ENCODE measurements around the gene PRUNE1.

The PRUNE1 gene

GRCh38 chr1:151007853-151008243 lies 401 bp upstream of the PRUNE1 start:
- no peak for DNase-seq

DNA sequence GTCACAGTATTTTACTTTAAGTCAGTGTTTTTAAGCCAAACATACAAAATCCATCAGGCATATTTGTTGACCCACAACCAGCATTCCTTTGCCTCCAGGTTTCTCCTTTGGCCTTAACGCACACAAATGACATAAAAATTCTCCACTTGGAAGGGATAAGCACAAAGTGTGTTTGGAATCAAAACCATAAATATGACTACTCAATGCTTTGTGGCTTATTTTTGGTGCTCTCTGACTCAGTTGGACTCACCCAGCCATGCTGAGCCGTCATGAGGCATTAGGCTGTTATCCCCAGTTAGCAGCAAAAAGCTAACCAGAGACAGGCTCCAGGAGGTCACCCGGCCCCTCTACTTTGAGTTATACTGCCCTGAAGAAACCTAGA lies 948 bp downstream of the PRUNE1 start:
- DNase-seq = no peak

- DNase-seq = no peak
Observed at GRCh38 chr1:151009674-151010345, 1.6 kb downstream of the PRUNE1 start.

GRCh38 chr1:151010346-151010726 lies 2.1 kb downstream of the PRUNE1 start:
- DNase-seq = no peak

GRCh38 chr1:151011154-151011850 lies 3.1 kb downstream of the PRUNE1 start:
- DNase-seq = no peak

- DNase-seq = no peak
Observed at GRCh38 chr1:151012684-151013471, 4.6 kb downstream of the PRUNE1 start.

DNA sequence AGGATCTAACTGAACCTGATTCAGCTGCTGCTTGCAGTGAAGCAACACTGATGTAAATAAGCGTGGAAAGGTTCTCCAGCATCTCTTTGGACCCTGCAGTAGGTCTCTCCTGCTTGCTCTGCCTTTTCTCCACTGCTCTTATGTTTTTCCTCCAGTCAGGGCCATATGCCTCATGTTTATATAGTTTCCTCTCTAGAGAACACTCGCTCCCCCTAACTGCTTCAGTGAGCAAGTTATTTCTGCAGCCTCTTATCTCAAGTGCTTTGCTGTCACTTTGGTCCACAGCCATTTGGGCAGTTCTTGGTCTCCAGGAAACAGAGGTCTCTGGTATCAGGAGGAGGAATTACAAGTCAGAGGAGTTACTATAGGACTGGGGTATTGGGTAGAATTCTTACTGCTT lies 5.3 kb downstream of the PRUNE1 start:
- peak in 2 of 3 experiments; percentile 36 to 92 for DNase-seq

- DNase-seq = peak; percentile 38 to 81 (median 73)
Observed at GRCh38 chr1:151024540-151025146, 16.4 kb downstream of the PRUNE1 start.

- DNase-seq = no peak
Observed at GRCh38 chr1:151026460-151026859, 18.2 kb downstream of the PRUNE1 start.

GRCh38 chr1:151032164-151032563 lies 23.9 kb downstream of the PRUNE1 start:
- no peak for DNase-seq

DNA sequence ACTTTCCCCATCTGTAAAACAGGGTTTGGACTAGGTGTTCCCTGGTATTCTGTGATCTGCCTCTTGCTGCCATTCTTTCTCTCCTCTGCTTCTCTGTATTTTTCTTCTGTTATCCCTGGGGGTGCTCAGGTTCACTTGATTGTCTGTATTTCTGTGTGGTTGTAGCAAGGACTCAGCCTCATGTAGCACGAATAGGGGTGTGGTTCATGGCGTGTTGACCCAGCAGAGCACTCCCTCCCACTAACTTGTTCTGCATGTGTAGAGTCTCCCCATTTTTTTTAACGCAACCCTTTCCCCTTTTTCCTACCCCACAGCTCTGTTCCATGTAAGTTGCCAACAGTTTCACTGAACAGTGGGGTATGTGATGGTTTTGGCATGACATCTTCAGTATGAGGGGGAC lies 26.9 kb downstream of the PRUNE1 start:
- DNase-seq = no peak

DNA sequence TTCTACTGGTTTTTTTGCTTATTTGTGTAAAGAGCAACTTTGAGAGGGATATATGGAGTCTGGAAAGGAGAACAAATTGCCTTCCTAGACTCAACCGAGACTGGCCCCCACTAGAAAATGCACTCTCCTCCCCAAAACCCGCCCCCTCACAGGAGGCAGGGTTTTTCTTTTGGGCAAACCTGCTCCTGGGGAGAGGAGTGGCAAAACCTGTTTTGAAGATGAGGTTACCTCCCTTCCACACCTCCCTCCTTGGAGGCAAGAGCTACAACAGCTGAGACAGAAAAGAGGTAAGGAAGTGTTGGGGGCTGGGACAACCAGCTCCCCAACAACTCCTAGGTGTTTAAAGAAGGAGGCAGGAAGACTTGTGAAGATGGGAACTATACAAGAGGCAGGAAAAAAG lies 28.1 kb downstream of the PRUNE1 start, which contains the start of gene BNIPL:
Gene BNIPL, plus strand, starts transcription at position 231 of the 400 bp plus-strand sequence. Its CDS starts 140 bp downstream, at position 371.
- no peak for DNase-seq

DNA sequence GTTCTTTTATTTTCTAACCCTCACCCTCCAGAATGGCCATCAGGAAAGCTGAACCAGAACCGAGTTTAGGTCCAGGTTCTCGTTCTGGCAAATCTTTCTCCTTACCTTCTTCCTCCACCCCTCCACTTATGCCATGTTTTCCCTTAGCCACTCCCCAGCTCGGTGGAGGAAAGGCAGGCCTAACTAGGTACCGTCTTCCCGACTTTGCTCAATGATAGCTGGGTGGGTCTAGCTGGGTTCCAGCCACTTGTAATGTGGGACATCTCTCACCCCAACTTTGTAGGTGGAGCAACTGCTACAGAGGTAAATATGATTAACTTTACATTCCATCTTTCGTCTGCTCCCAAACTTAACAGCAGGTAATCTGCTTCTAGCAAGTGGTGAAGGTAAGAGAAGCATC lies 28.8 kb downstream of the PRUNE1 start:
- DNase-seq = no peak

- DNase-seq = no peak
Observed at GRCh38 chr1:151039521-151039920, 31.3 kb downstream of the PRUNE1 start.

DNA sequence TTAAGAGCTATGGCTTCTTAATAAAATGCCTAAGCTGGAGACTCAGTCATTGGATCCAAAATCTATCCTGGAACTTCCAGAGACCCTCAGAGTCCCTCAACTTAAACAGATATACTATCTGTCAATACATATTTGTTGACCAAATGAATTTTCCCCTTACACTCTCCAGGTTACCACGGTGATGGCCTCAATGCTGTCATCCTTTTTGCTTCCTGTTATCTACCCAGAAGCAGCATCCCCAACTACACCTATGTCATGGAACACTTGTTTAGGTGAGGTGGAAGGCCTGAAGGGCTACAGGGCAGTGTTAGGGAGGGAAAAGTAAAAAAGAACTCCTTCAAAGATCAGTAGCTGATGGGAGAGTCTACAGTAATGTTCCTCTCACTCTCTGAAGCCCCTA lies 34.9 kb downstream of the PRUNE1 start:
- no peak for DNase-seq

GRCh38 chr1:151047591-151047924 lies 39.3 kb downstream of the PRUNE1 start, which contains the start of gene C1orf56:
C1orf56 (plus strand) TSS chr1:151047751; CDS start chr1:151047848, 97 bp downstream.
- peak; percentile 83 to 87 (median 85) for DNase-seq

GRCh38 chr1:151047925-151048644 lies 39.8 kb downstream of the PRUNE1 start:
- DNase-seq = peak; percentile 74 to 83 (median 79)

DNA sequence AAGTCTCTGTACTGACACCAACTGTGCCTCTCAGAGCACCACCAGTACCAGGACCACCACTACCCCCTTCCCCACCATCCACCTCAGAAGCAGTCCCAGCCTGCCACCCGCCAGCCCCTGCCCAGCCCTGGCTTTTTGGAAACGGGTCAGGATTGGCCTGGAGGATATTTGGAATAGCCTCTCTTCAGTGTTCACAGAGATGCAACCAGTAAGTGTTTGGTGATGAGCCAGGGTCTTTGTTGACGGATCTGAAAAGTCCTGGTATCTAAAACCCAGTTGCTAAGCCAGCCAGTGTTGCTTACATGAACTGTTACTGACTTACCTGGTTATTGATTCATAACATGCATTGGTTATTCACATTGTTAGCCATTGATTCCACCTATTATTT lies 40.4 kb downstream of the PRUNE1 start:
- no peak for DNase-seq

DNA sequence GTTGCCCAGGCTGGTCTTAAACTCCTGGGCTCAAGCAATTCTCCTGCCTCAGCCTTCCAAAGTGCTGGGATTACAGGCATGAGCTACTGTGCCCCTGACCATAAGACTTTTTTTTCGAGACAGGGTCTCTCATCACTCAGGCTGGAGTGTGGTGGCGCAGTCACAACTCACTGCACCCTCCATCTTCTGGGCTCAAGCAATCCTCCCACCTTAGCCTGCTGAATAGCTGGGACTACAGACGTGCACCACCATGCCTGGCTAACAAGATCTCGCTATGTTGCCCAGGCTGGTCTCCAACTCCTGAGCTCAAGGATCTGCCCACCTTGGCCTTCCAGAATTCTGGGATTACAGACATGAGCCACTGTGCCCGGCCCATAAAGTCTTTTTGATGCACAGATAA lies 41.2 kb downstream of the PRUNE1 start:
- DNase-seq = no peak

GRCh38 chr1:151050051-151050688 lies 41.9 kb downstream of the PRUNE1 start:
- no peak for DNase-seq

DNA sequence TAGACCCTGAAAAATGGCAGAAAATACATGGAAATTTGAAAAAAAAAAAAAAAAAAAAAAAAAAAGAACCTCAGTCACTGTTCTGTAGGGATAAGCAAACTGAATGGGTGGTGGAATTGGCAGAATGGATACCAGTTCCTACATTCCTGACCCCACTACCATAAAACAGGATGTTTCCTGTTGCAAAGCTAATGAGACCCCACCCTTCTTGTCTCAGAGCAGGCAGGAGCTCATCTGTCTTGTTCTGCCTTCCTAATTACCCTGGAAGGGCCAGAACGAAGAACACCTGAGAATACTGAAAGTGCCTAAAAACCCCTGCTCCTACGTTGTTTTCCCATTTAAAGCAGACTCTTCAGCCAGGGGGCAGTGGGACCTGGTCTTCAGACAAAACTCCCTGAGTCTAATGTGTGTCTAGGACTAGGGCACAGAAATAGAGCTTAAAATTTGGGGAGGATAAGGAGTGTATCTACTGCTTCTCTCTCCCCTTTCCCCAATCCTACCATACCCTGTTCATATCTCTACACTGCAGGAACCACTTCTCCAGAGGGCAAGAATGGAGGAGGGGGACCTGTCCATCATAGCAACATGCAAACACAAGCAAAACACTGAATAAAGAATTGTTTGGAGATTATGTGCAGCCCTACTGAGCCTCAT lies 43.2 kb downstream of the PRUNE1 start:
- DNase-seq = no peak

Data from NCI-H1417 (cell line).